Breast epithelium (tissue), 3 donors: Measurements from ENCODE around the gene ID1.
"Not testable (repeated sequence)": the region's sequence is repeated elsewhere in the genome, so short reads cannot be mapped to it uniquely, and the experiment has no call there.

Experiments
- CTCF ChIP-seq, 3 donors: fragments of 450-650 bp; IDR thresholded peaks; one replicate each; pipeline ENCODE4 v1.5.1; 2016 to 2017; ENCODE audit warnings: antibody characterized with exemption in 3 of 3, mild to moderate bottlenecking in 3 of 3, moderate library complexity in 3 of 3
- POLR2A ChIP-seq: fragments of 450-650 bp; IDR thresholded peaks from one replicate; pipeline ENCODE4 v1.6.1; 2016; ENCODE audit warnings: antibody characterized with exemption, mild to moderate bottlenecking, moderate library complexity

DNA sequence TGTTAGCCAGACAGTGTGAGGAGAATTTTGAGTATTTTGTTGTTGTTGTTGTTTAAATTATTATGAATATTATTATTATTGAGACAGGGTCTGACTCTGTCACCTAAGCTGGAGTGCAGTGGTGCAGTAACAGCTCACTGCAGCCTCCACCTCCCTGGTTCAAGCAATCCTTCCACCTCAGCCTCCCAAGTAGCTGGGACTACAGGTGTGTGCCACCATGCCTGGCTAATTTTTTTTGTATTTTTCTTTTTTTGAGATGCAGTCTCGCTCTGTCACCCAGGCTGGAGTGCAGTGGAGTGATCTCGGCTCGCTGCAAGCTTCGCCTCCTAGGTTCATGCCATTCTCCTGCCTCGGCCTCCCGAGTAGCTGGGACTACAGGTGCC, 18.0 kb downstream of the ID1 start:
- not testable (repeated sequence) for TF ChIP-seq CTCF (IDR thresholded peaks at IDR 0.05); POLR2A
